ENCODE results near the gene CCDC182.

The CCDC182 gene

GRCh38 chr17:57778306-57778705 lies 33.2 kb upstream of the CCDC182 start:
- no peak for TF ChIP-seq ZFP69B (tag by site-specific recombination; IDR thresholded peaks at IDR 0.05)
- no peak for TF ChIP-seq ZNF423 (tag by site-specific recombination; IDR thresholded peaks at IDR 0.05)
- TF ChIP-seq EGR2 (tag by site-specific recombination; IDR thresholded peaks at IDR 0.05; ENCODE audit: low read depth): no peak
- TF ChIP-seq ZNF449 (tag by site-specific recombination; IDR thresholded peaks at IDR 0.05): no peak
- TF ChIP-seq REPIN1 (tag by site-specific recombination; IDR thresholded peaks at IDR 0.05; ENCODE audit: low read depth): no peak
- no peak for TF ChIP-seq ZNF18 (tag by site-specific recombination; IDR thresholded peaks at IDR 0.05)
- no peak for TF ChIP-seq ZNF514 (tag by site-specific recombination; IDR thresholded peaks at IDR 0.05)
- no peak for TF ChIP-seq ZFHX2 (tag by site-specific recombination; conservative IDR thresholded peaks at IDR 0.05)
- TF ChIP-seq ZNF585B (tag by site-specific recombination; IDR thresholded peaks at IDR 0.05): no peak
- CTCF ChIA-PET: interaction anchor here (0.5 to 1.1 kb wide), 3 partner anchors 8 to 605 kb away, joined by 3 to 4 read pairs (median 3); no protein-coding TSS in a partner anchor
- Histone ChIP-seq H3K4me1 (ENCODE audit: control insufficient read depth, insufficient read depth, low read length) (peaks cover 3% of the 10 kb centered on the region; the same call in 1 of the 2 replicates), H3K4me3 (ENCODE audit: low read depth, low read length) (no peak overlapping the region), H3K36me3 (ENCODE audit: control insufficient read depth in 2 of 2, insufficient read depth in 1 of 2, low read length in 2 of 2) (no peaks in the 10 kb centered on the region), H3K27ac (ENCODE audit: extremely low read depth, low read depth, low read length) (no peak overlapping the region), H3K9me3 (ENCODE audit: control insufficient read depth, insufficient read depth, low read depth, low read length) (no peaks in the 10 kb centered on the region)
- POLR2A ChIA-PET: no interaction called here

GRCh38 chr17:57776366-57776765 lies 31.3 kb upstream of the CCDC182 start:
- H3K27ac ChIP-seq (ENCODE audit: extremely low read depth, low read depth, low read length): no peak overlapping the region
- POLR2A ChIA-PET: no interaction called here
- no peak overlapping the region for H3K4me3 ChIP-seq (ENCODE audit: low read depth, low read length)
- H3K9me3 ChIP-seq (ENCODE audit: control insufficient read depth, insufficient read depth, low read depth, low read length): no peaks in the 10 kb centered on the region
- TF ChIP-seq ZNF510 (tag by site-specific recombination; IDR thresholded peaks at IDR 0.05; ENCODE audit: insufficient replicate concordance): no peak
- TF ChIP-seq ZNF677 (tag by site-specific recombination; IDR thresholded peaks at IDR 0.05): no peak
- no peak for TF ChIP-seq ZBTB6 (tag by site-specific recombination; IDR thresholded peaks at IDR 0.05)
- TF ChIP-seq SETDB1 (IDR thresholded peaks at IDR 0.05; ENCODE audit: insufficient read length, low read length): no peak
- no peak for TF ChIP-seq ZNF747 (tag by site-specific recombination; IDR thresholded peaks at IDR 0.05)
- no peak for TF ChIP-seq ZNF785 (tag by site-specific recombination; IDR thresholded peaks at IDR 0.05)
- TF ChIP-seq ZNF488 (tag by site-specific recombination; IDR thresholded peaks at IDR 0.05): no peak
- TF ChIP-seq ZNF561 (tag by site-specific recombination; IDR thresholded peaks at IDR 0.05; ENCODE audit: borderline replicate concordance): no peak
- CTCF ChIA-PET: interaction anchor here (0.6 to 0.8 kb wide), 4 partner anchors 57 to 909 kb away, joined by 3 to 5 read pairs (median 4); no protein-coding TSS in a partner anchor
- H3K4me1 ChIP-seq (ENCODE audit: control insufficient read depth, insufficient read depth, low read length): no peaks in the 10 kb centered on the region
- no peaks in the 10 kb centered on the region for H3K36me3 ChIP-seq (ENCODE audit: control insufficient read depth in 2 of 2, insufficient read depth in 1 of 2, low read length in 2 of 2)

- POLR2A ChIA-PET: interaction anchor here (0.6 kb wide), 1 partner anchor 176 kb away, joined by 4 read pairs; no protein-coding TSS in a partner anchor
- no peak overlapping the region for H3K27ac ChIP-seq (ENCODE audit: extremely low read depth, low read depth, low read length)
- no peak for TF ChIP-seq ZNF274 (IDR thresholded peaks at IDR 0.05; ENCODE audit: low read length)
- TF ChIP-seq ZNF274 (tag by site-specific recombination; IDR thresholded peaks at IDR 0.05; ENCODE audit: borderline replicate concordance): no peak
- no peak for TF ChIP-seq ZNF571 (tag by site-specific recombination; IDR thresholded peaks at IDR 0.05)
- peak; percentile 46; the same call in 1 of the 2 replicates for TF ChIP-seq ZNF335 (tag by site-specific recombination; conservative IDR thresholded peaks at IDR 0.05)
Observed at GRCh38 chr17:57774872-57775271, 29.8 kb upstream of the CCDC182 start.

More at GRCh38 chr17:57774872-57775271, 29.8 kb upstream of the CCDC182 start:
- H3K4me1 ChIP-seq (ENCODE audit: control insufficient read depth, insufficient read depth, low read length): no peaks in the 10 kb centered on the region
- no peaks in the 10 kb centered on the region for H3K36me3 ChIP-seq (ENCODE audit: control insufficient read depth in 2 of 2, insufficient read depth in 1 of 2, low read length in 2 of 2)
- CTCF ChIA-PET: interaction anchor here (1.1 to 12.4 kb wide), 2 partner anchors 8 to 27 kb away, joined by 4 to 162 read pairs; no protein-coding TSS in a partner anchor
- H3K4me3 ChIP-seq (ENCODE audit: low read depth, low read length): no peak overlapping the region
- no peaks in the 10 kb centered on the region for H3K9me3 ChIP-seq (ENCODE audit: control insufficient read depth, insufficient read depth, low read depth, low read length)
